Fibroblast of lung (primary cell): ENCODE results near the gene THEM4. TPM values are rescaled to one million over a fixed set of nuclear protein-coding genes. Genes with fewer than 3 reads are reported as not detected.

ENCODE experiments used
- DNase-seq, 2 donors: peaks; one replicate each; pipeline versions ENCODE4 v3.0.0 to v3.0.0-alpha.2; 2010; ENCODE audit warnings: low read depth in 2 of 2
- H2AFZ ChIP-seq: 2 replicates; pipeline ENCODE4 v1.5.1; 2012; ENCODE audit warnings: low read length, control low read depth, inconsistent platforms
- H3K27ac ChIP-seq: 2 replicates; pipeline ENCODE4 v1.5.1; 2011; ENCODE audit warnings: low read length, control low read depth; ENCODE audit not compliant: insufficient read depth
- H3K27me3 ChIP-seq: 2 replicates; pipeline ENCODE4 v1.5.1; 2011; ENCODE audit warnings: mild to moderate bottlenecking, low read length; ENCODE audit not compliant: control insufficient read depth, insufficient read depth
- H3K36me3 ChIP-seq: 2 replicates; pipeline ENCODE4 v1.5.1; 2011; ENCODE audit warnings: low read length; ENCODE audit not compliant: control insufficient read depth, insufficient read depth
- H3K4me1 ChIP-seq: 2 replicates; pipeline ENCODE4 v1.5.1; 2011; ENCODE audit warnings: low read length; ENCODE audit not compliant: control insufficient read depth, insufficient read depth; ENCODE audit errors: extremely low read depth
- H3K4me2 ChIP-seq: 2 replicates; pipeline ENCODE4 v1.5.1; 2011; ENCODE audit warnings: low read length, control low read depth; ENCODE audit not compliant: insufficient read depth; ENCODE audit errors: extremely low read depth
- H3K4me3 ChIP-seq, 4 experiments: fragments of 200-600 bp in 1 of 4; sonication (generic) in 1 of 4; replicated peaks in 1 of 4; 2 replicates each; pipeline ENCODE4 v1.5.1; 2011 to 2016; ENCODE audit warnings: low read length in 4 of 4, low read depth in 3 of 4, mild to moderate bottlenecking in 3 of 4, control low read depth in 2 of 4, inconsistent platforms in 1 of 4, mixed read lengths in 1 of 4; ENCODE audit not compliant: insufficient read depth in 1 of 4; ENCODE audit errors: control extremely low read depth in 1 of 4
- H3K79me2 ChIP-seq: 2 replicates; pipeline ENCODE4 v1.5.1; 2012; ENCODE audit warnings: mild to moderate bottlenecking, low read length, inconsistent platforms; ENCODE audit not compliant: control insufficient read depth, insufficient read depth
- H3K9ac ChIP-seq: 2 replicates; pipeline ENCODE4 v1.5.1; 2011; ENCODE audit warnings: mild to moderate bottlenecking, low read length, control low read depth; ENCODE audit not compliant: insufficient read depth
- H3K9me3 ChIP-seq: 2 replicates; pipeline ENCODE4 v1.5.1; 2012; ENCODE audit warnings: low read depth, low read length; ENCODE audit not compliant: control insufficient read depth, insufficient read depth
- H4K20me1 ChIP-seq: 2 replicates; pipeline ENCODE4 v1.5.1; 2011; ENCODE audit warnings: low read length; ENCODE audit not compliant: control insufficient read depth, insufficient read depth; ENCODE audit errors: extremely low read depth
- CTCF ChIP-seq, 2 donors: IDR thresholded peaks in 1 of 2; conservative IDR thresholded peaks in 1 of 2; 1 replicate in 1 of 2; 2 replicates in 1 of 2; pipeline ENCODE4 v1.5.1; 2011 to 2012; ENCODE audit warnings: low read length in 2 of 2, control low read depth in 1 of 2, inconsistent platforms in 1 of 2, low read depth in 1 of 2, mild to moderate bottlenecking in 1 of 2
- EZH2 ChIP-seq: IDR thresholded peaks from 2 replicates; pipeline ENCODE4 v1.5.1; 2012; ENCODE audit warnings: low read length, control low read depth, mild to moderate bottlenecking; ENCODE audit errors: missing control alignments
- polyA minus RNA-seq: library from RNA; depleted of rRNA, polyadenylated mRNA; stranded (reverse); fragments of >200 nt; gene quantifications from 2 replicates; pipeline ENCODE4 v1.2.3, GENCODE V29; 2011; ENCODE audit warnings: low replicate concordance
- polyA plus RNA-seq, 2 donors: library from polyadenylated mRNA; depleted of rRNA in 1 of 2; stranded (reverse) in 1 of 2; unstranded in 1 of 2; fragments of >200 nt; gene quantifications; 2 replicates each; pipeline ENCODE4 v1.2.1, GENCODE V29; 2011 to 2012; ENCODE audit warnings: missing spikeins in 1 of 2
- total RNA-seq: library from RNA; depleted of rRNA; stranded (reverse); fragments of >200 nt; gene quantifications from 2 replicates; pipeline ENCODE4 v1.2.1, GENCODE V29; 2014

Gene THEM4
- total RNA-seq (4.6 and 6.4 TPM in 2 replicates), polyA plus RNA-seq (15.8 and 18.7 TPM in 2 replicates), polyA minus RNA-seq (2.0 and 3.1 TPM in 2 replicates)
- polyA plus RNA-seq (2012): 9.9 and 10.7 TPM in 2 replicates

- H3K9me3 ChIP-seq: no peaks in the 10 kb centered on the region
- H4K20me1 ChIP-seq: no peaks in the 10 kb centered on the region
- H3K27ac ChIP-seq: peak within 1 kb of the TSS; percentile 75
- peak; percentile 96 for DNase-seq
- H3K4me1 ChIP-seq: no peaks in the 10 kb centered on the region
- H3K36me3 ChIP-seq: no peaks in the 10 kb centered on the region
- peak within 1 kb of the TSS; percentile 93 for H3K4me2 ChIP-seq
- TF ChIP-seq EZH2: no peak
- TF ChIP-seq CTCF (conservative IDR thresholded peaks at IDR 0.05 in 1 of 2, IDR thresholded peaks at IDR 0.05 in 1 of 2; ENCODE audit: low read depth in 1 of 2, low read length in 2 of 2): peak in 1 of 2 donors; percentile 5
- no peaks in the 10 kb centered on the region for H3K79me2 ChIP-seq
- no peaks in the 10 kb centered on the region for H3K27me3 ChIP-seq
- H3K4me3 ChIP-seq: peak within 1 kb of the TSS; percentile 81 to 97 (median 90)
- H2AFZ ChIP-seq: peak within 1 kb of the TSS; percentile 95
- H3K9ac ChIP-seq: peak within 1 kb of the TSS; percentile 78
These were observed at the start of gene THEM4 for GRCh38 chr1:151909167-151910149. TSS of gene THEM4 (minus strand) at chr1:151909511. CDS start at chr1:151909458, 53 bp downstream.

DNA sequence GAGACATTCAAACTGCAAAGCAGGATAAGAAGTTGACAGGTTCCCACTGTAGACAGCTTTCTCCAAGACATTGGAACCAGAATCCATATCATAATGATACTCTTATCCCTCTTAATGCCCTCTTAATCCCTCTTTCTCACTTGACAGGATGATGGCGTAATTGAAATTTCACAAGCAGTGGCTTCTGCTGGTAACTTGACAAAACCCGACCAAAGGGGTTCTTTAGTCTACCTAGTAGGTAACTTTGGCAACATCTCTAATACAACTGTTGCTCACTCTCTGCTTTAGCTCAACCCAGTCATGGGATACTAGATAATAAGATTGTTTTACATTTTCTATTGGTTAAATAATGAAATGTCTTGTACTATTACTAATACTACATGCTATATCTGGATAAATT lies 49.6 kb upstream of the THEM4 start:
- TF ChIP-seq CTCF (conservative IDR thresholded peaks at IDR 0.05 in 1 of 2, IDR thresholded peaks at IDR 0.05 in 1 of 2; ENCODE audit: low read depth in 1 of 2, low read length in 2 of 2) (no peak), EZH2 (no peak)
- no peak overlapping the region for H3K9ac ChIP-seq
- no peak overlapping the region for H3K4me3 ChIP-seq
- no peak overlapping the region for H2AFZ ChIP-seq
- H3K9me3 ChIP-seq: no peaks in the 10 kb centered on the region
- H3K79me2 ChIP-seq: no peaks in the 10 kb centered on the region
- H3K4me1 ChIP-seq: no peaks in the 10 kb centered on the region
- no peaks in the 10 kb centered on the region for H4K20me1 ChIP-seq
- no peak for DNase-seq
- no peak overlapping the region for H3K4me2 ChIP-seq
- no peaks in the 10 kb centered on the region for H3K27me3 ChIP-seq
- no peaks in the 10 kb centered on the region for H3K36me3 ChIP-seq
- no peak overlapping the region for H3K27ac ChIP-seq

DNA sequence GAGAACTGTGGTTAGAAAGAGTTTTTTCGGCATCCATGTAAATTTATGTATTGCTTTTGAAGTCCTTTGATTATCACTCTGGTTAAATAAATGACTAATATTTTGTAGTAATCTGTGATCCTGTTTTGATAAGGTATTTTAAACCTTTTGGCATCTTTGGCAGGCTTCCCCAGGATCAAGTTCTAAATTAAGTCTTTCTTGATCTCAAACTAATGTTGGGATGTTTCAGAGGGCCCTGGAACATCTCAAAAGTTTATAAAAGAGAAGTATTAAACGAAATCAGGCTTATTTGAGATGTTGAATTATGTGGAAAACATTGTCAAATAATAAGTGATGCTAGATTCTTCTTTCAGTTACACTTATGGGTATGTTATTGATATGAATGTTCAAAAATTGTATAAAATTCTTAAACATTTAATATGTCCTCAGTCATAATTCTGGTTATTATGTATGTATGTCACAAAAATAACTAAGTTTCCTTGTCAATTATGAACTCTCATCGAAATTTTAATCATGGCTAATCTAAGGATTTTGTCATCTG lies 47.7 kb upstream of the THEM4 start:
- TF ChIP-seq EZH2: no peak
- no peak for TF ChIP-seq CTCF (conservative IDR thresholded peaks at IDR 0.05 in 1 of 2, IDR thresholded peaks at IDR 0.05 in 1 of 2; ENCODE audit: low read depth in 1 of 2, low read length in 2 of 2)
- Histone ChIP-seq H3K9ac (no peak overlapping the region), H3K36me3 (no peaks in the 10 kb centered on the region), H3K4me2 (no peak overlapping the region), H3K4me1 (no peaks in the 10 kb centered on the region), H3K27ac (no peak overlapping the region), H3K79me2 (no peaks in the 10 kb centered on the region), H2AFZ (no peak overlapping the region), H3K27me3 (no peaks in the 10 kb centered on the region), H3K4me3 (no peak overlapping the region), H3K9me3 (no peaks in the 10 kb centered on the region), H4K20me1 (no peaks in the 10 kb centered on the region)
- DNase-seq: no peak
